Stomach (tissue), 4 donors: ENCODE measurements around the gene HAPSTR1.

Source experiments
- CTCF ChIP-seq, 7 experiments: fragments of 450-650 bp in 4 of 7; fragments of 200-600 bp in 3 of 7; sonication (generic) in 3 of 7; IDR thresholded peaks; one replicate each; pipeline ENCODE4 v1.5.1; 2016 to 2019; ENCODE audit warnings: antibody characterized with exemption in 7 of 7, control low read depth in 2 of 7, mild to moderate bottlenecking in 1 of 7
- EP300 ChIP-seq: sonication (generic); formaldehyde crosslinking; IDR thresholded peaks from one replicate; pipeline ENCODE4 v1.6.1; 2017; ENCODE audit warnings: antibody characterized with exemption
- POLR2A ChIP-seq, 4 donors: fragments of 450-650 bp; IDR thresholded peaks; one replicate each; pipeline ENCODE4 v1.6.1; 2016; ENCODE audit warnings: antibody characterized with exemption in 4 of 4, control low read depth in 2 of 4, mild to moderate bottlenecking in 1 of 4, moderate library complexity in 1 of 4

GRCh38 chr16:9098377-9099090 is 7.1 kb downstream of the HAPSTR1 start:
- no peak for TF ChIP-seq CTCF (IDR thresholded peaks at IDR 0.05)
- TF ChIP-seq POLR2A (IDR thresholded peaks at IDR 0.05): no peak
- no peak for TF ChIP-seq EP300
